PC-9 (cell line): ENCODE measurements around the gene TYRP1. TPM values are rescaled to one million over a fixed set of nuclear protein-coding genes. Genes with fewer than 3 reads are reported as not detected.

Experiments
- Bru-seq: library from RNA; stranded (reverse); fragments of 400-500 nt; gene quantifications from one replicate; lab custom pipeline; 2021; lab: Mats Ljungman, UMichigan
- BruChase-seq, 2 experiments: library from RNA; stranded (reverse); fragments of 400-500 nt; gene quantifications; one replicate each; lab custom pipeline; 2021; lab: Mats Ljungman, UMichigan
- BruUV-seq: library from RNA; stranded (reverse); fragments of 400-500 nt; replicated peaks from 2 replicates; lab custom pipeline; 2021; lab: Mats Ljungman, UMichigan
- CTCF ChIA-PET: fragments of 300-600 bp; sonication (Branson Sonifier 250); formaldehyde crosslinking; loops from one replicate; lab custom pipeline; 2022; ENCODE audit warnings: antibody characterized with exemption; lab: Charles Lee
- POLR2A ChIA-PET: fragments of 300-600 bp; sonication (Branson Sonifier 250); formaldehyde crosslinking; loops from one replicate; lab custom pipeline; 2022; ENCODE audit warnings: antibody characterized with exemption; ENCODE audit not compliant: unreplicated experiment; lab: Charles Lee
- DNase-seq, 2 experiments: peaks; one replicate each; pipeline versions ENCODE4 v3.0.0 to v3.0.0-alpha.2; 2015 to 2022; ENCODE audit warnings: mixed read lengths in 1 of 2
- H2AFZ ChIP-seq: fragments of 200-600 bp; sonication (generic); 2 replicates; pipeline ENCODE4 v1.8.1; 2017; ENCODE audit warnings: antibody characterized with exemption
- H3F3A ChIP-seq: fragments of 200-600 bp; sonication (generic); 2 replicates; pipeline ENCODE4 v1.8.1; 2017; ENCODE audit warnings: antibody characterized with exemption, mild to moderate bottlenecking, low read depth; ENCODE audit not compliant: insufficient read depth
- H3K27ac ChIP-seq: fragments of 200-600 bp; sonication (generic); 2 replicates; pipeline ENCODE4 v1.6.1; 2016; ENCODE audit warnings: mixed run types
- H3K27me3 ChIP-seq: fragments of 200-600 bp; sonication (generic); 2 replicates; pipeline ENCODE4 v1.6.1; 2016; ENCODE audit warnings: low read depth, mixed run types; ENCODE audit not compliant: insufficient read depth
- H3K36me3 ChIP-seq: fragments of 200-600 bp; sonication (generic); 2 replicates; pipeline ENCODE4 v1.6.1; 2016; ENCODE audit warnings: low read depth, mixed run types
- H3K4me1 ChIP-seq: fragments of 200-600 bp; sonication (generic); replicated peaks from 2 replicates; pipeline ENCODE4 v1.6.1; 2016; ENCODE audit warnings: mixed run types; ENCODE audit not compliant: insufficient read depth
- H3K4me2 ChIP-seq: fragments of 200-600 bp; sonication (generic); 2 replicates; pipeline ENCODE4 v1.6.1; 2017; ENCODE audit warnings: mixed run types
- H3K4me3 ChIP-seq: fragments of 200-600 bp; sonication (generic); 2 replicates; pipeline ENCODE4 v1.6.1; 2016; ENCODE audit warnings: mixed run types
- H3K79me2 ChIP-seq: fragments of 200-600 bp; sonication (generic); 2 replicates; pipeline ENCODE4 v1.6.1; 2017; ENCODE audit warnings: low read depth, mixed run types
- H3K9me2 ChIP-seq: fragments of 200-600 bp; sonication (generic); 2 replicates; pipeline ENCODE4 v1.8.1; 2017; ENCODE audit warnings: mild to moderate bottlenecking; ENCODE audit not compliant: insufficient read depth
- H3K9me3 ChIP-seq: fragments of 200-600 bp; sonication (generic); 2 replicates; pipeline ENCODE4 v1.8.1; 2016; ENCODE audit warnings: low read depth; ENCODE audit not compliant: insufficient read depth
- H4K20me1 ChIP-seq: fragments of 200-600 bp; sonication (generic); 2 replicates; pipeline ENCODE4 v1.8.1; 2017; ENCODE audit not compliant: insufficient read depth
- CTCF ChIP-seq: fragments of 200-600 bp; sonication (generic); conservative IDR thresholded peaks from 2 replicates; pipeline ENCODE4 v1.6.1; 2017; ENCODE audit warnings: mixed run types, antibody characterized with exemption, mild to moderate bottlenecking, moderate library complexity
- EZH2 ChIP-seq: fragments of 200-600 bp; sonication (generic); IDR thresholded peaks from 2 replicates; pipeline ENCODE4 v1.8.0; 2017; ENCODE audit warnings: antibody characterized with exemption, low read depth
- intact Hi-C: fragments of 100-400 bp; cut with micrococcal nuclease; formaldehyde crosslinking; loops from one replicate; pipeline ENCODE4 v1.10.0; 2022; ENCODE audit not compliant: unreplicated experiment
- long read RNA-seq: library from polyadenylated mRNA; stranded (forward); transcript quantifications from one replicate; pipeline ENCODE4 v2.0.0, GENCODE V29; 2022
- total RNA-seq: library from RNA; stranded (reverse); gene quantifications from 2 replicates; pipeline ENCODE4 v1.2.3, GENCODE V29; 2021

The TYRP1 gene
- total RNA-seq (not detected in 2 replicates), Bru-seq, nascent RNA (not detected), BruChase-seq, experiment 1, labeled RNA remaining after a 2-hour chase (not detected), BruChase-seq, experiment 2, labeled RNA remaining after a 6-hour chase (not detected)
- long read RNA-seq, result 0 reads

- TF ChIP-seq CTCF (no peak), EZH2 (no peak)
- Histone ChIP-seq H3K27me3 (no peaks in the 10 kb centered on the region), H3K4me1 (no peaks in the 10 kb centered on the region), H2AFZ (no peak within 1 kb of the TSS), H3K79me2 (no peaks in the 10 kb centered on the region), H3K9me3 (no peaks in the 10 kb centered on the region), H3K27ac (no peak within 1 kb of the TSS), H3K36me3 (no peaks in the 10 kb centered on the region), H3F3A (no peaks in the 10 kb centered on the region), H3K4me3 (no peak within 1 kb of the TSS), H4K20me1 (no peaks in the 10 kb centered on the region), H3K4me2 (no peak within 1 kb of the TSS), H3K9me2 (no peaks in the 10 kb centered on the region)
- DNase-seq, result no peak
- ChIA-PET CTCF (no interaction called here), POLR2A (no interaction called here)
- BruUV-seq, result no TSS peak
- intact Hi-C loops, result no loop called here
Observed at GRCh38 chr9:12693141-12693540, at the start of gene TYRP1. TSS of gene TYRP1 (plus strand) at chr9:12693385. CDS start at chr9:12693997, 612 bp downstream.

- Histone ChIP-seq H3K36me3 (no peaks in the 10 kb centered on the region), H3F3A (no peaks in the 10 kb centered on the region), H3K9me3 (no peaks in the 10 kb centered on the region), H3K79me2 (no peaks in the 10 kb centered on the region), H3K27me3 (no peaks in the 10 kb centered on the region), H3K4me3 (no peak overlapping the region), H3K27ac (no peak overlapping the region), H3K4me2 (no peak overlapping the region), H3K9me2 (no peaks in the 10 kb centered on the region), H2AFZ (no peak overlapping the region), H4K20me1 (no peaks in the 10 kb centered on the region), H3K4me1 (no peaks in the 10 kb centered on the region)
- no TSS peak for BruUV-seq
- ChIA-PET POLR2A (no interaction called here), CTCF (no interaction called here)
- no peak for DNase-seq
- intact Hi-C loops, result no loop called here
- no peak for TF ChIP-seq CTCF
- TF ChIP-seq EZH2, result no peak
Observed at GRCh38 chr9:12643686-12644085, 49.5 kb upstream of the TYRP1 start.

- intact Hi-C loops, result no loop called here
- Histone ChIP-seq H3F3A (no peaks in the 10 kb centered on the region), H3K4me3 (no peak overlapping the region), H2AFZ (no peak overlapping the region), H3K79me2 (no peaks in the 10 kb centered on the region), H3K9me3 (no peaks in the 10 kb centered on the region), H3K4me1 (no peaks in the 10 kb centered on the region), H3K4me2 (no peak overlapping the region), H4K20me1 (no peaks in the 10 kb centered on the region), H3K27ac (no peak overlapping the region), H3K36me3 (no peaks in the 10 kb centered on the region), H3K9me2 (no peaks in the 10 kb centered on the region), H3K27me3 (no peaks in the 10 kb centered on the region)
- no TSS peak for BruUV-seq
- ChIA-PET POLR2A (no interaction called here), CTCF (no interaction called here)
- DNase-seq, result no peak
- TF ChIP-seq CTCF, result no peak
- TF ChIP-seq EZH2, result no peak
Observed at GRCh38 chr9:12648925-12649324, 44.3 kb upstream of the TYRP1 start.
